CD4-positive, alpha-beta T cell treated with Interleukin-6 for 4 hours (primary cell): ENCODE data around the gene KCNJ2.

ENCODE experiments used
- DNase-seq: peaks from one replicate; pipeline ENCODE4 v3.0.0-alpha.2; 2020; ENCODE audit warnings: mixed read lengths

The KCNJ2 gene

GRCh38 chr17:70161519-70161918 lies 7.8 kb upstream of the KCNJ2 start:
- DNase-seq = no peak

- DNase-seq = no peak
Measured at GRCh38 chr17:70165383-70165782, 3.9 kb upstream of the KCNJ2 start.

- DNase-seq = no peak
Measured at GRCh38 chr17:70166615-70167014, 2.7 kb upstream of the KCNJ2 start.

GRCh38 chr17:70168044-70168976 lies 1.0 kb upstream of the KCNJ2 start:
- no peak for DNase-seq

- DNase-seq = no peak
Measured at GRCh38 chr17:70169709-70170597, 621 bp downstream of the KCNJ2 start.

DNA sequence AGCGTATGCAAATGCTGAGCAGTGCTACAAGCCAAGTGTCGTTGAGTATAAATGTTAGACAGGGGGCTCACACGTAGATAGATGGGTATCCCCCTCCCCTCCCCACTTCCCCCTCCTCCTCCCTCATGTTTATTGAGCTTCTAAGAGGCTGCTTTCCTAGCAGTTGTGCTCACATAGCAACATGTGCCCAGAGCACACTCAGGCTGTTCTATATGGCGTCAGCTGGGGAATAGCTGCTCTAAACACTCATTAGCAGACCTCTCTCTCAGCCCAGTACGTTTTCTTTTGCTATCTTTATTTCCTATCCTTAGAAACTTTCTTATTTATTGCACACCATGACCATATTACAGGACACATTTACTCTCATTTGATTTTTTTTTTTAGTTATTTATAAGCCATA lies 1.8 kb downstream of the KCNJ2 start:
- DNase-seq = no peak

GRCh38 chr17:70172449-70172848 lies 3.1 kb downstream of the KCNJ2 start:
- DNase-seq = no peak

- no peak for DNase-seq
Measured at GRCh38 chr17:70172923-70173322, 3.6 kb downstream of the KCNJ2 start.

- DNase-seq = no peak
Measured at GRCh38 chr17:70173681-70174080, 4.3 kb downstream of the KCNJ2 start.

- DNase-seq = no peak
Measured at GRCh38 chr17:70181376-70181775, 12.0 kb downstream of the KCNJ2 start.

GRCh38 chr17:70181866-70182265 lies 12.5 kb downstream of the KCNJ2 start:
- no peak for DNase-seq

- DNase-seq = no peak
Measured at GRCh38 chr17:70183508-70183907, 14.2 kb downstream of the KCNJ2 start.

DNA sequence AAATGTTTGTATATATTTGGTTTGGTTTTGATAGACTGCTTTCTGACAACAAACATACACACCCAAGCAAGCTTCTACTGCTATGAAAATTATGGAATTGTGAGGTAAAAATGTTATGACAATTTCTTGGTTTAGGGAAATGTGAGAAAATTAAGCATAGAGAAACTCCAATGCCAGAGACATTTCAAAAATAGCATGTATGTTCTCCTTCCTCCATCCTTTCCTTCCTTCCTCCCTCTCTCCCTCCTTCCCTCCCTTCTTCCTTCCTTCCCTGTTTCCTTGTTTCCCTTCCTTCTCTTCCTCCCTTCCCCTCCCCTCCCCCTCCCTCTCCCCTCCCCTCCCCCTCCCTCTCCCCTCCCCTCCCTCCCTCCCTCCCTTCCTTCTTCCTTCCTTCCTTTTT lies 14.9 kb downstream of the KCNJ2 start:
- DNase-seq = no peak

- no peak for DNase-seq
Measured at GRCh38 chr17:70184770-70185169, 15.4 kb downstream of the KCNJ2 start.

DNA sequence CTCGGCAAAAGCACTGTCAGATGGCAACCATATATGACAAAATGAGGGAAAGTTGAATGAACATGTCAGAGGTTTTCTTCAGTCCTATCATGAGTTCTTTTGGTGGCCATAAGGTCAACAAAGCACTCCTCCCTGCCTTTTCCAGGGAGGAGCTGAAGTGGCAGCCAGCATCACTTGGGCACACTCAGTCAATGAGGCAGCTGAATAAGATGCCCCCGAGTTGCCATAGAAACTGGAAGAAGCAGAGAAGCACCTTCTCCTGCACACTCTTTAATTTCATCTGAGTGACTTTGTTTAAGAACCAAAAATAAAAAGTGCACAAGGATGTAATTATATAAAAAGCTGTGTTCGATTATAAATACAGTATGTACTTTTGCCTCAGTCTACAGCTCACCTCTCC lies 16.0 kb downstream of the KCNJ2 start:
- DNase-seq = no peak

DNA sequence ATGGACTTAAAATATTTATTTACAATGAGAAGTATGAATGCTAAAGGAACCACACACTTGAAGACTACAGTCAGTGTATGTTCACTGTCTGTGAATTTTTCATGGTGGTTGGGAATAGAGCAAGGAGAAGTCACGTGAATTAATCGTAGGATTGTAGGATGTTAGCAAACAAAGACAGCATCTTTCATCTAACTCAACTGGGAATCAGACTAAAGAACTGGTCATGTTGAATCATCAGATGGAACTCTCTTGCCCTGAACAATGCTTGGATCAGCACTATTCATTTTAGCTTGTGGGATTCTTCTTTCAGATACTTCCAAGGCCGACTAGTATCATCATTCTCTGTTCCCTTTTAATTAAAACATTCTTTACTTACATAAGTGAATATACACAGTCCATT lies 18.1 kb downstream of the KCNJ2 start:
- no peak for DNase-seq

DNA sequence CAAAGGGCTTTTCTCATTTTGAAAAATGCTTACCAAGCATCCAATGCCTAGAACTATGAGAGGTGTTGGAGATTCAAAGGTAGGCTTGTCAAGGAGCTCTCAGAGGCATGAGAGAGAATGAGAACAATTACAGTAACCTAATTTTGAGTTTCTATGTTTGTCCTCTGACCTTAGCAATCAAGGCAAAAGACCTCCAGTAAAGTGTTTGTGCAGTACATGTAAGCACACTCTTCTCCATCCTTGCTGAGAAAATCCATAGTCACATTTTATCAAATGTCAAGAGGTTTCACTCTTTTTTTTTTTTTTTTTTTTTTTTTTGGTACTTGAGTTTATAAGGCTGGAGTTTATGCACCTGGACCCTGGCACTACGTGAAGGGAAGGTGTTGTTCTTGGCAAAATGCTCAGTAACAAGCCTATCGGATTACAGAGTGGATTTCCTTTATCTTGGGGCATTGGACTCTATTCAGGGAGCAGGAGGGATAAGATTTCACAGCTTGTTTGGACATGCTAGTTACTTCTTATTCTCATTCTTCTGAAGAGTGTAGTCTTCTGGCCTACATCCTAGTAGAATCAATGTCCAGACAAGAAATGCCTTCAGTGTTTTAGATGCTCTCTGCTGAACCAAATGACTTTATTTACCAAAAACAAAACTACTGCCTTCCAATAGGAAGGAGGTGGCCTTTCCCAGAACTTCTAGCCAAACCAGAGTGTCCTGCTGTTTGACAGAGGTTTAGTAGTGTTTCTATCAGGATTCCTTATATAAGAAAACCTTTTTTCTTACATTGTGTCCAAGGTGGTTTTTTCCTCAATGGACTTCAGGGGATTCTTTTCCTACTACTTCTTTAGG lies 21.9 kb downstream of the KCNJ2 start:
- DNase-seq = no peak

DNA sequence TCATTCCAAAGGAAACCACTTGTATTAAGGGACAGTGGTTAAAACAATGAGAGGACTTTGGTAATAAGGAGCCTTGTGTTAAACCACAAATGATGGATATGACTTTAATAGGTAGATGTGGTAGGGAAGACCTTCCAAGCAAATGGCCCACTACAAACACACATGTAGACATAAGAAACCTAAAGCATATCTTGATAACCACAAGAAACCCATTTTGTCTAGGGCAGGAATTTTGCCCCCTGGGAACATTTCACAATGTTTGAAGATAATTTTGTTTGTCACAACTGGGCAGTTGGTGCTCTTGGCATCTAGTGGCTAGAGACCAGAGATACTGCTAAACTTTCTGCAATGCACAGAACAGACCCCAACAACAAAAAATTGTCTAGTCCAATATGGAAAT lies 25.8 kb downstream of the KCNJ2 start:
- DNase-seq = no peak

GRCh38 chr17:70201872-70202419 lies 32.6 kb downstream of the KCNJ2 start:
- DNase-seq = no peak

DNA sequence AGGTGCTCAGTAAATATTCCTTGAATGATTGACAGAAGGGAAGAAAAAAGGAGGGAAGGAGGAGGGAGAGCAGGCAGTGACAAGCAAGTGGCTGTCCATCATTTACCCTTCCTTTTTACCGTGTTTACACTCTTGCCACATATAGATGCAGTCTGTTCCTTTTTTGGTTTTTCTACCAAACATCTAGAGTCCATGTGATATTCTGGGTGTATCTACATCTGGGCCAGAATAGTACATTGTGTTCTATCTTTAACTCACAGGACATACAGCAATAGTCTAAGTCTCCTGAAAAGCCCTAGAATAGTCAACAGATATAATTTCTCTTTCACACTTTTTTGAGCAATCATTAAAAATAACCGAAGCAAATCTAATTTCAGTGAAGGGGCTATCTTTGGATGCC lies 33.5 kb downstream of the KCNJ2 start:
- DNase-seq = no peak

GRCh38 chr17:70204431-70204830 lies 35.1 kb downstream of the KCNJ2 start:
- DNase-seq = no peak

DNA sequence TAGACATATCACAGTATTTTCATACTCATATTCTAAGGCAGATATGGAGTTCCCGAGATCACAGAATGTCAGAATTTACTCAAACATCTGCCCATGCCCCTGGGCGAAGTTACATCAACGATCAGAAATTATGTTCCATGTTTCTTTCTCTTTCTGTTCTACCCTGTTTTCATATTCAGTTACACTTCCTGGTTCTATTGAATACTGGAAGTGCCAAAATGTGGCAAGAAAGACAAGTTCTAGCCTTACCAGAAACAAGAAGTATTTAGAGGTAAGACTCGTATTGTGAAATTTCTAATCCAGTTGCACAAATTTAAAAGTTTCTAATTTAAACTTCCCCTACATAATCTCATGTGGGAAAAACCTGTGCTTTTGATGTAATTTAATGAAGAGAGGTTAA lies 36.1 kb downstream of the KCNJ2 start:
- no peak for DNase-seq
